Stimulated activated CD8-positive, alpha-beta memory T cell treated with anti-CD3 and anti-CD28 coated beads, Interleukin-7, amount 100 ng/mL, for 4 hours (primary cell): Measurements from ENCODE around the gene PCDHA13.
"Not testable (repeated sequence)": the region's sequence is repeated elsewhere in the genome, so short reads cannot be mapped to it uniquely, and the experiment has no call there.

Experiments used
- DNase-seq, 2 donors: peaks; one replicate each; pipeline ENCODE4 v3.0.0-alpha.2; 2020; ENCODE audit warnings: low read depth in 2 of 2

PCDHA13 gene, protein sequence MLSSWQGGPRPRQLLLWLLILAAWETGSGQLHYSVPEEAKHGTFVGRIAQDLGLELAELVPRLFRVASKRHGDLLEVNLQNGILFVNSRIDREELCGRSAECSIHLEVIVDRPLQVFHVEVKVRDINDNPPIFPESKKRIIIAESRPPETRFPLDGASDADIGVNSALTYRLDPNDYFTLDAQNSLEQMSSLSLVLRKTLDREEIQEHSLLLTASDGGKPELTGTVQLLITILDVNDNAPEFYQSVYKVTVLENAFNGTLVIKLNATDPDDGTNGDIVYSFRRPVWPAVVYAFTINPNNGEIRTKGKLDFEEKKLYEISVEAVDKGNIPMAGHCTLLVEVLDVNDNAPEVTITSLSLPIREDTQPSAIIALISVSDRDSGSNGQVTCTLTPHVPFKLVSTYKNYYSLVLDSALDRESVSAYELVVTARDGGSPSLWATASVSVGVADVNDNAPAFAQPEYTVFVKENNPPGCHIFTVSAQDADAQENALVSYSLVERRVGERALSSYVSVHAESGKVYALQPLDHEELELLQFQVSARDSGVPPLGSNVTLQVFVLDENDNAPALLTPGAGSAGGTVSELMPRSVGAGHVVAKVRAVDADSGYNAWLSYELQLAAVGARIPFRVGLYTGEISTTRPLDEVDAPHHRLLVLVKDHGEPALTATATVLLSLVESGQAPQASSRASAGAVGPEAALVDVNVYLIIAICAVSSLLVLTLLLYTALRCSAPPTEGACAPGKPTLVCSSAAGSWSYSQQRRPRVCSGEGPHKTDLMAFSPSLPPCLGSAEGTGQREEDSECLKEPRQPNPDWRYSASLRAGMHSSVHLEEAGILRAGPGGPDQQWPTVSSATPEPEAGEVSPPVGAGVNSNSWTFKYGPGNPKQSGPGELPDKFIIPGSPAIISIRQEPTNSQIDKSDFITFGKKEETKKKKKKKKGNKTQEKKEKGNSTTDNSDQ

DNA sequence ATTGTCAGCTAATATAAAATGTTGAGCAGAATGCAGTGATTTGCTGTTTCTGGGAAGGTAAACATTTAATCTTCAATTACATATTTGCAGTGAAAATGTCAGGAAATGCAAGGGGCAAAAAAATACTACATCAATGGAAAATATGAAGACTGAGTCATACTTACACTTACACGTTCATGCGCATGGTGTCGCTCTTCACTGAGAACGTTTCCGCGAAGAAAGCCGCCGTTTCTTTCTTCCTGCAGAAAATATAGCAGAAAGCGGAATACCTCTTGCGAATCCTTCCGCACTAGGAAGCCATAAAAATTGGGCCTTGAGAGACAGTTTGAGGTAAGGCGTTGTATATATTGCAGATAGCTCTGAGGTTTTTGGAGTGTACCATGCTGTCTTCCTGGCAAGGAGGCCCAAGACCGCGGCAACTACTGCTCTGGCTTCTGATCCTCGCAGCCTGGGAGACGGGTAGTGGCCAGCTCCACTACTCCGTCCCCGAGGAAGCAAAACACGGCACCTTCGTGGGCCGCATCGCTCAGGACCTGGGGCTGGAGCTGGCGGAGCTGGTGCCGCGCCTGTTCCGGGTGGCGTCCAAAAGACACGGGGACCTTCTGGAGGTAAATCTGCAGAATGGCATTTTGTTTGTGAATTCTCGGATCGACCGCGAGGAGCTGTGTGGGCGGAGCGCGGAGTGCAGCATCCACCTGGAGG lies at the start of gene PCDHA13:
Gene PCDHA13, plus strand, starts transcription at position 236 of the 702 bp plus-strand sequence. Its CDS starts 145 bp downstream, at position 381.
- DNase-seq = no peak

DNA sequence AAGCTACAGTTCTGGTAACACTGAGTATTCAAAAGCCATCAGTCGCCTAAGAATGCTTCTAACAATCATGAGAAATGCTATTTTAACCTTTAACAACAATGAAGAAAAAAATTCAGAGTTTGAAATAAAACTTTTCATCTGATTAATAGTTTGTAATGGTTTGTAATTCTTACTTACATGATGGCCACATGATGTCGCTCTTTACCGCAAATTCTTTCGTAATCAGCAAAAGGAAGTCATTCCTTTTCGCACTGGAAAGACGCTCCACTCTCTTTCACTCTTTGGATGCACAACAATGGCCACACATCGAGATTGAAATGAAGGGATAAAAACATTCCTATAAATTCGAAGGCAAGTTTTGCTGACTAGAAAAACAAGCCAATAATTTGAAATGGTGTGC lies 47.9 kb upstream of the PCDHA13 start, which contains the start of gene PCDHA7:
Gene PCDHA7, plus strand, starts transcription at position 277 of the 400 bp plus-strand sequence. Its CDS starts 115 bp downstream, at position 392.
- no peak for DNase-seq

DNA sequence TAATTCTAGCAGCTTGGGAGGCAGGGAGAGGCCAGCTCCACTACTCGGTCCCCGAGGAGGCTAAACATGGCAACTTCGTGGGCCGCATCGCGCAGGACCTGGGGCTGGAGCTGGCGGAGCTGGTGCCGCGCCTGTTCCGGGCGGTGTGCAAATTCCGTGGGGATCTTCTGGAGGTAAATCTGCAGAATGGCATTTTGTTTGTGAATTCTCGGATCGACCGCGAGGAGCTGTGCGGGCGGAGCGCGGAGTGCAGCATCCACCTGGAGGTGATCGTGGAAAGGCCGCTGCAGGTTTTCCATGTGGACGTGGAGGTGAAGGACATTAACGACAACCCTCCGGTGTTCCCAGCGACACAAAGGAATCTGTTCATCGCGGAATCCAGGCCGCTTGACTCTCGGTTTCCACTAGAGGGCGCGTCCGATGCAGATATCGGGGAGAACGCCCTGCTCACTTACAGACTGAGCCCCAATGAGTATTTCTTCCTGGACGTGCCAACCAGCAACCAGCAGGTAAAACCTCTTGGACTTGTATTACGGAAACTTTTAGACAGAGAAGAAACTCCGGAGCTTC lies 47.4 kb upstream of the PCDHA13 start:
- DNase-seq = not testable (repeated sequence)

DNA sequence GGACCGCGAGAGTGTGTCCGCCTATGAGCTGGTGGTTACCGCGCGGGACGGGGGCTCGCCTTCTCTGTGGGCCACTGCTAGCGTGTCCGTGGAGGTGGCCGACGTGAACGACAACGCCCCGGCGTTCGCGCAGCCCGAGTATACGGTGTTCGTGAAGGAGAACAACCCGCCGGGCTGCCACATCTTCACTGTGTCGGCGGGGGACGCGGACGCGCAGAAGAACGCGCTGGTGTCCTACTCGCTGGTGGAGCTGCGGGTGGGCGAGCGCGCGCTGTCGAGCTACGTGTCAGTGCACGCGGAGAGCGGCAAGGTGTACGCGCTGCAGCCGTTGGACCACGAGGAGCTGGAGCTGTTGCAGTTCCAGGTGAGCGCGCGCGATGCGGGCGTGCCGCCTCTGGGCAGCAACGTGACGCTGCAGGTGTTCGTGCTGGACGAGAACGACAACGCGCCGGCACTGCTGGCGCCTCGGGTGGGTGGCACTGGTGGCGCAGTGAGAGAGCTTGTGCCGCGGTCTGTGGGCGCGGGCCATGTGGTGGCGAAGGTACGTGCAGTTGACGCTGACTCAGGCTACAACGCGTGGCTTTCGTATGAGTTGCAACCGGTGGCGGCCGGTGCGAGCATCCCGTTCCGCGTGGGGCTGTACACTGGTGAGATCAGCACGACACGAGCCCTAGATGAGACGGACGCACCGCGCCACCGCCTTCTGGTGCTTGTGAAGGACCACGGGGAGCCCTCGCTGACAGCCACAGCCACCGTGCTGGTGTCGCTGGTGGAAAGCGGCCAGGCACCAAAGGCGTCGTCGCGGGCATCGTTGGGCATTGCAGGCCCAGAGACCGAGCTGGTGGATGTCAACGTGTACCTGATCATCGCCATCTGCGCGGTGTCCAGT lies 46.1 kb upstream of the PCDHA13 start:
- DNase-seq = no peak

DNA sequence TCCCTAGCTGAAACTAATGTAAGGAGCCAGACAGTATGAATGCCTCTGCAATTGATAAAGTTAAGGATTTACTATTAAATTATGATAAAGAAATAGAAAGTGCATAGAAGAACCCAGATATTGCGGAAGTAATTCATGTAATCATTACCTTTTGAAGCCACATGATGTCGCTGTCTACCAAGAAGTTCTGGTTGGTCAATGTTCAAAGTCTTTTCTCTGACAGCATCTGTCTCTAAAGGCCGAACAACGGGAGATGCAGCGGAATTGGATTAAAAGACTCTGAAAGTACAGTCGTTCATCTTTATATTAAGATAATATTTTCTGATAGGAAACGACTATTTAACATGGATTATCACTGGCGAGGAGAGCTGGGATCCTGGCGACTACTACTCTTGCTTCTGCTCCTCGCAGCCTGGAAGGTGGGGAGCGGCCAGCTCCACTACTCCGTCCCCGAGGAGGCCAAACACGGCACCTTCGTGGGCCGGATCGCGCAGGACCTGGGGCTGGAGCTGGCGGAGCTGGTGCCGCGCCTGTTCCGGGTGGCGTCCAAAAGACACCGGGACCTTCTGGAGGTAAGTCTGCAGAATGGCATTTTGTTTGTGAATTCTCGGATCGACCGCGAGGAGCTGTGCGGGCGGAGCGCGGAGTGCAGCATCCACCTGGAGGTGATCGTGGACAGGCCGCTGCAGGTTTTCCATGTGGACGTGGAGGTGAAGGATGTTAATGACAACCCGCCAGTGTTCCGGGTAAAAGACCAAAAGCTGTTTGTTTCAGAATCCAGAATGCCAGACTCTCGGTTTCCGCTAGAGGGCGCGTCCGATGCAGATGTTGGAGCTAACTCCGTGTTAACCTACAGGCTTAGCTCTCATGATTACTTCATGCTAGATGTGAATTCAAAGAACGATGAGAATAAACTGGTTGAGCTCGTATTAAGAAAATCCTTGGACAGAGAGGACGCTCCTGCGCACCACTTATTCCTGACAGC lies 40.7 kb upstream of the PCDHA13 start, which contains the start of gene PCDHA8:
Gene PCDHA8, plus strand, starts transcription at position 210 of the 985 bp plus-strand sequence. Its CDS starts 135 bp downstream, at position 345.
- DNase-seq = no peak

DNA sequence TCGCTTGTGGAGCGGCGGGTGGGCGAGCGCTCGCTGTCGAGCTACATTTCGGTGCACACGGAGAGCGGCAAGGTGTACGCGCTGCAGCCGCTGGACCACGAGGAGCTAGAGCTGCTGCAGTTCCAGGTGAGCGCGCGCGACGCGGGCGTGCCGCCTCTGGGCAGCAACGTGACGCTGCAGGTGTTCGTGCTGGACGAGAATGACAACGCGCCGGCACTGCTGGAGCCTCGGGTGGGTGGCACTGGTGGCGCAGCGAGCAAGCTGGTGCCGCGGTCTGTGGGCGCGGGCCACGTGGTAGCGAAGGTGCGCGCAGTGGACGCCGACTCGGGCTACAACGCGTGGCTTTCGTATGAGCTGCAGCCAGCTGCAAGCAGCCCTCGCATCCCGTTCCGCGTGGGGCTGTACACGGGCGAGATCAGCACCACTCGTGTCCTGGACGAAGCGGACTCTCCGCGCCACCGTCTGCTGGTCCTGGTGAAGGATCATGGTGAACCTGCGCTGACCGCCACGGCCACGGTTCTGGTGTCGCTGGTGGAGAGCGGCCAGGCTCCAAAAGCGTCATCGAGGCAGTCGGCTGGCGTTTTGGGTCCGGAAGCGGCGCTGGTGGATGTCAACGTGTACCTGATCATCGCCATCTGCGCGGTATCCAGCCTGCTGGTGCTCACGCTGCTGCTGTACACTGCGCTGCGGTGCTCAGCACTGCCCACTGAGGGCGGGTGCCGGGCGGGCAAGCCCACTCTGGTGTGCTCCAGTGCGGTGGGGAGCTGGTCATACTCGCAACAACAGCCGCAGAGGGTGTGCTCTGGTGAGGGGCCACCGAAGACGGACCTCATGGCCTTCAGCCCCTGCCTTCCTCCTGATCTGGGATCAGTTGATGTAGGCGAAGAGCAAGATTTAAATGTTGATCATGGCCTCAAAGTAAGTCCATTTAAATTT lies 38.9 kb upstream of the PCDHA13 start:
- DNase-seq = no peak

DNA sequence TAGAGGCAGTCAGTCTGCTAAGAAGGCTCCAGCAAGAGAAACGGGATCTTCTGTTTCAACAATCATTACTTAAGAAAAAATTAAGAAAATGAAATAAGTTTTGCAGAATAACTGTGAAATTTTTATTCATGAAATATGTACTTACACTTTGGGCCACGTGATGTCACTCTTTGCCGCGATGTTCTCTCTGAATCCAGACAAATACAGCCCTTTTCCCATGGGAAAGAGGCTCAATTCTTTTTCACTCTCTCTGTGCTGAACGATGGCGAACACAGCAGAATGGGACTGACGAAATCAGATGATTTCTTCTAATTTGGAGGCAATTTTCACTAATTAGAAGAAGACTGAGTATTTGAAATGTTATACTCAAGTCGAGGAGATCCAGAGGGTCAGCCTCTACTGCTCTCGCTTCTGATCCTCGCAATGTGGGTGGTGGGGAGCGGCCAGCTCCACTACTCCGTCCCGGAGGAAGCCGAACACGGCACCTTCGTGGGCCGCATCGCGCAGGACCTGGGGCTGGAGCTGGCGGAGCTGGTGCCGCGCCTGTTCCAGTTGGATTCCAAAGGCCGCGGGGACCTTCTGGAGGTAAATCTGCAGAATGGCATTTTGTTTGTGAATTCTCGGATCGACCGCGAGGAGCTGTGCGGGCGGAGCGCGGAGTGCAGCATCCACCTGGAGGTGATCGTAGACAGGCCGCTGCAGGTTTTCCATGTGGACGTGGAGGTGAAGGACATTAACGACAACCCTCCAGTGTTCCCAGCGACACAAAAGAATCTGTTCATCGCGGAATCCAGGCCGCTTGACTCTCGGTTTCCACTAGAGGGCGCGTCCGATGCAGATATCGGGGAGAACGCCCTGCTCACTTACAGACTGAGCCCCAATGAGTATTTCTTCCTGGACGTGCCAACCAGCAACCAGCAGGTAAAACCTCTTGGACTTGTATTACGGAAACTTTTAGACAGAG lies 33.5 kb upstream of the PCDHA13 start, which contains the start of gene PCDHA9:
Gene PCDHA9, plus strand, starts transcription at position 244 of the 964 bp plus-strand sequence. Its CDS starts 114 bp downstream, at position 358.
- DNase-seq = not testable (repeated sequence)

DNA sequence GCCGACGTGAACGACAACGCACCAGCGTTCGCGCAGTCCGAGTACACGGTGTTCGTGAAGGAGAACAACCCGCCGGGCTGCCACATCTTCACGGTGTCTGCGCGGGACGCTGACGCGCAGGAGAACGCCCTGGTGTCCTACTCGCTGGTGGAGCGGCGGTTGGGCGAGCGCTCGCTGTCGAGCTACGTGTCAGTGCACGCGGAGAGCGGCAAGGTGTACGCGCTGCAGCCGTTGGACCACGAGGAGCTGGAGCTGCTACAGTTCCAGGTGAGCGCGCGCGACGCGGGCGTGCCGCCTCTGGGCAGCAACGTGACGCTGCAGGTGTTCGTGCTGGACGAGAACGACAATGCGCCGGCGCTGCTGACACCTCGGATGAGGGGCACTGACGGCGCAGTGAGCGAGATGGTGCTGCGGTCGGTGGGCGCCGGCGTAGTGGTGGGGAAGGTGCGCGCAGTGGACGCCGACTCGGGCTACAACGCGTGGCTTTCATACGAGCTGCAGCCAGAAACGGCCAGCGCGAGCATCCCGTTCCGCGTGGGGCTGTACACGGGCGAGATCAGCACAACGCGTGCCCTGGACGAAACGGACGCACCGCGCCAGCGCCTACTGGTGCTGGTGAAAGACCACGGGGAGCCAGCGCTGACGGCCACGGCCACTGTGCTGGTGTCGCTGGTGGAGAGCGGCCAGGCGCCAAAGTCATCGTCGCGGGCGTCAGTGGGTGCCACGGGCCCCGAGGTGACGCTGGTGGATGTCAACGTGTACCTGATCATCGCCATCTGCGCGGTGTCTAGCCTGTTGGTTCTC lies 31.9 kb upstream of the PCDHA13 start:
- DNase-seq = not testable (repeated sequence)

DNA sequence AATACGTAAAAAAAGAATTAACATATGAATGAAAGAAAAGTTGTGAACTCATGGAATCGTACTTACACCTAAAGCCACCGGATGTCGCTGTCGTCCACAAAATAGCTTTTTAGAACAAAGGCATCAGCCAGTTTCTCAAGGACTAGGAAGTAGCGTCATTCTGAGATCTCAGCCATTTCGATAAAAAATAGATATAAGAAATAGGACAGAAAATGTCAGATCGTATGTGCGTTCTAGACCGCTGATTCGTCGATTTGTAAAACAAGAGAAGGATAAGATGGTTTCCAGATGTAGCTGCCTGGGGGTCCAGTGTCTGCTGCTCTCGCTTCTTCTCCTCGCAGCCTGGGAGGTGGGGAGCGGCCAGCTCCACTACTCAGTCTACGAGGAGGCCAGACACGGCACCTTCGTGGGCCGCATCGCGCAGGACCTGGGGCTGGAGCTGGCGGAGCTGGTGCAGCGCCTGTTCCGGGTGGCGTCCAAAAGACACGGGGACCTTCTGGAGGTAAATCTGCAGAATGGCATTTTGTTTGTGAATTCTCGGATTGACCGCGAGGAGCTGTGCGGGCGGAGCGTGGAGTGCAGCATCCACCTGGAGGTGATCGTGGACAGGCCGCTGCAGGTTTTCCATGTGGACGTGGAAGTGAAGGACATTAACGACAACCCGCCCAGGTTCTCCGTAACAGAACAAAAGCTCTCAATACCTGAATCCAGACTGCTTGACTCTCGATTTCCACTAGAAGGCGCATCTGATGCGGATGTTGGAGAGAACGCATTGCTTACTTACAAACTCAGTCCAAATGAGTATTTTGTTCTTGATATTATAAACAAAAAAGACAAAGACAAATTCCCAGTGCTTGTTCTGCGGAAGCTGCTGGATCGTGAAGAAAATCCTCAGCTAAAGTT lies 25.9 kb upstream of the PCDHA13 start, which contains the start of gene PCDHA10:
Gene PCDHA10, plus strand, starts transcription at position 126 of the 903 bp plus-strand sequence. Its CDS starts 152 bp downstream, at position 278.
- no peak for DNase-seq

DNA sequence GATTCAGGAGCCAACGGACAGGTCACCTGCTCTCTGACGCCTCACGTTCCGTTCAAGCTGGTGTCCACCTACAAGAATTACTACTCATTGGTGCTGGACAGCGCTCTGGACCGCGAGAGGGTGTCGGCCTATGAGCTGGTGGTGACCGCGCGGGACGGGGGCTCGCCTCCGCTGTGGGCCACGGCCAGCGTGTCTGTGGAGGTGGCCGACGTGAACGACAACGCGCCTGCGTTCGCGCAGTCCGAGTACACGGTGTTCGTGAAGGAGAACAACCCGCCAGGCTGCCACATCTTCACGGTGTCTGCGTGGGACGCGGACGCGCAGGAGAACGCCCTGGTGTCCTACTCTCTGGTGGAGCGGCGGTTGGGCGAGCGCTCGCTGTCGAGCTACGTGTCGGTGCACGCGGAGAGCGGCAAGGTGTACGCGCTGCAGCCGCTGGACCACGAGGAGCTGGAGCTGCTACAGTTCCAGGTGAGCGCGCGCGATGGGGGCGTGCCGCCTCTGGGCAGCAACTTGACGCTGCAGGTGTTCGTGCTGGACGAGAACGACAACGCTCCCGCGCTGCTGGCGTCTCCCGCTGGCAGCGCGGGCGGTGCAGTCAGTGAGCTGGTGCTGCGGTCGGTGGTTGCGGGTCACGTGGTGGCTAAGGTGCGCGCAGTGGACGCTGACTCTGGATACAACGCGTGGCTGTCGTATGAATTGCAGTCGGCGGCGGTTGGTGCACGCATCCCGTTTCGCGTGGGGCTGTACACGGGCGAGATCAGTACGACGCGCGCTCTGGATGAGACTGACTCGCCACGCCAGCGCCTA lies 24.5 kb upstream of the PCDHA13 start:
- DNase-seq = no peak

DNA sequence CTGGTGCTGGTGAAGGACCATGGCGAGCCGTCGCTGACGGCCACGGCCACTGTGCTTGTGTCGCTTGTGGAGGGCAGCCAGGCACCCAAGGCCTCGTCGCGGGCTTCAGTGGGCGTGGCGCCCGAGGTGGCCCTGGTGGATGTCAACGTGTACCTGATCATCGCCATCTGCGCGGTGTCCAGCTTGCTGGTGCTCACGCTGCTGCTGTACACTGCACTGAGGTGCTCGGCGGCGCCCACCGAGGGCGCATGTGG lies 24.0 kb upstream of the PCDHA13 start:
- DNase-seq = no peak

DNA sequence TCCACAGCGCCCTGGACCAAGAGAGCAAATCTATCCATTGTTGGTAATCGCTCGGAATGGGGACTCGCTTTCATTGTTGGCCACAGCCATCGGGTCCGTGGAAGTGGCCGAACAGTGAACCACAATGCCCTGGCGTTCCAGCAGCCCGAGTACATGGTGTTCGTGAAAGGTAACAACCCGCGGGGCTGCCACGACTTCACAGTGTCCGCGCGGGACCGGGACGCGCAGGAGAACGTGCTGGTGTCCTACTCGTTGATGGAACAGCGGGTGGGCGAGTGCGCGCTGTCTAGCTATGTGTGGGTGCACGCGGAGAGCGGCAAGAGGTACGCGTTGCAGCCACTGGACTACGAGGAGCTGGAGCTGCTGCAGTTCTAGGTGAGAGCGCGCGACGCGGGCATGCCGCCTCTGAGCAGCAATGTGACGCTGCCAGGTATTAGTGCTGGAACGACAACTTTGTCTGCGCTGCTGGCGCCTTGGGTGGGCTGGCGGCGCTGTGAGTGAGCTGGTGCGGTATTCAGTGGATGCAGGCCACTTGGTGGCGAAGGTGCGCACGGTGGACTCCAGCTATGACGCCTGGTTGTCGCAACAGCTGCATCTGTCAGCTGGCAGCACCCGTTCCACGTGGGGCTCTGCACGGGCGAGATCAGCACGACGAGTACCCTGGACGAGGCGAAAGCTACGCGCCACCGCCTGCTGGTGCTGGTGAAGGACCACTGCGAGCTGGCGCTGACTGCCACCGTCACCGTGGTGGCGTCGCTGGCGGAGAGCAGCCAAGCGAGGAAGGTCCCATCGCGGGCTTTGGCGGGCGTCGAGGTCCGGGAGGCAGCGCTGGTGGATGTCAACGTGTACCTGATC lies 19.3 kb upstream of the PCDHA13 start:
- DNase-seq = no peak
